Astrocyte of the spinal cord (primary cell): ENCODE data around the gene SAMM50.

Experiments used
- DNase-seq: peaks from one replicate; pipeline ENCODE4 v3.0.0; 2011; ENCODE audit warnings: low read depth, low spot score
- H3K4me3 ChIP-seq: 2 replicates; pipeline ENCODE4 v1.5.1; 2011; ENCODE audit warnings: low read depth, mild to moderate bottlenecking, low read length, moderate library complexity
- in situ Hi-C: cut with HindIII; loops from 2 replicates; pipeline ENCODE4 v1.10.0; 2017; ENCODE audit warnings: low sequenced_read_pairs
- TF ChIP-seq, protein P1 (sequence below): IDR thresholded peaks from 2 replicates; pipeline ENCODE4 v1.5.1; 2012; ENCODE audit warnings: low read depth, mild to moderate bottlenecking, low read length, inconsistent platforms

SAMM50 gene

DNA sequence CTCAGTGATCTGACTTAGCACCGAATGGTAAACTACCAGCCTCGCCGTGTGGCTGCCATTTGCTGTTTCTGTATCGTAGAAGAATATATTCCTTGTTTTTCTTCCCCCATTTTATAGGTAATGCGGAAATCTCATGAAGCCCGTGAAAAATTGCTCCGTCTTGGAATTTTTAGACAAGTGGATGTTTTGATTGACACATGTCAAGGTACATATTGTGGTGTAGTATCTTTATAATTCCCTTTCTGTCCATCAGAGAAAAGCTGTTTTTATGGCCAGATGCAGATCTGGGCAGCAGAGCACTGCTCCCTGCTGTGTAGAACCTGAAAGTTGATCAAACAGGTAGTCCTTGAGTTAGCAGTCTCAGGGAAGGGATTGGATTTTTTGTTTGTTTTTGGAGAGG lies 13.4 kb downstream of the SAMM50 start:
- DNase-seq = no peak
- in situ Hi-C loops = no loop called here
- H3K4me3 ChIP-seq = no peak overlapping the region
- TF ChIP-seq, protein P1, sequence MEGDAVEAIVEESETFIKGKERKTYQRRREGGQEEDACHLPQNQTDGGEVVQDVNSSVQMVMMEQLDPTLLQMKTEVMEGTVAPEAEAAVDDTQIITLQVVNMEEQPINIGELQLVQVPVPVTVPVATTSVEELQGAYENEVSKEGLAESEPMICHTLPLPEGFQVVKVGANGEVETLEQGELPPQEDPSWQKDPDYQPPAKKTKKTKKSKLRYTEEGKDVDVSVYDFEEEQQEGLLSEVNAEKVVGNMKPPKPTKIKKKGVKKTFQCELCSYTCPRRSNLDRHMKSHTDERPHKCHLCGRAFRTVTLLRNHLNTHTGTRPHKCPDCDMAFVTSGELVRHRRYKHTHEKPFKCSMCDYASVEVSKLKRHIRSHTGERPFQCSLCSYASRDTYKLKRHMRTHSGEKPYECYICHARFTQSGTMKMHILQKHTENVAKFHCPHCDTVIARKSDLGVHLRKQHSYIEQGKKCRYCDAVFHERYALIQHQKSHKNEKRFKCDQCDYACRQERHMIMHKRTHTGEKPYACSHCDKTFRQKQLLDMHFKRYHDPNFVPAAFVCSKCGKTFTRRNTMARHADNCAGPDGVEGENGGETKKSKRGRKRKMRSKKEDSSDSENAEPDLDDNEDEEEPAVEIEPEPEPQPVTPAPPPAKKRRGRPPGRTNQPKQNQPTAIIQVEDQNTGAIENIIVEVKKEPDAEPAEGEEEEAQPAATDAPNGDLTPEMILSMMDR = no peak

DNA sequence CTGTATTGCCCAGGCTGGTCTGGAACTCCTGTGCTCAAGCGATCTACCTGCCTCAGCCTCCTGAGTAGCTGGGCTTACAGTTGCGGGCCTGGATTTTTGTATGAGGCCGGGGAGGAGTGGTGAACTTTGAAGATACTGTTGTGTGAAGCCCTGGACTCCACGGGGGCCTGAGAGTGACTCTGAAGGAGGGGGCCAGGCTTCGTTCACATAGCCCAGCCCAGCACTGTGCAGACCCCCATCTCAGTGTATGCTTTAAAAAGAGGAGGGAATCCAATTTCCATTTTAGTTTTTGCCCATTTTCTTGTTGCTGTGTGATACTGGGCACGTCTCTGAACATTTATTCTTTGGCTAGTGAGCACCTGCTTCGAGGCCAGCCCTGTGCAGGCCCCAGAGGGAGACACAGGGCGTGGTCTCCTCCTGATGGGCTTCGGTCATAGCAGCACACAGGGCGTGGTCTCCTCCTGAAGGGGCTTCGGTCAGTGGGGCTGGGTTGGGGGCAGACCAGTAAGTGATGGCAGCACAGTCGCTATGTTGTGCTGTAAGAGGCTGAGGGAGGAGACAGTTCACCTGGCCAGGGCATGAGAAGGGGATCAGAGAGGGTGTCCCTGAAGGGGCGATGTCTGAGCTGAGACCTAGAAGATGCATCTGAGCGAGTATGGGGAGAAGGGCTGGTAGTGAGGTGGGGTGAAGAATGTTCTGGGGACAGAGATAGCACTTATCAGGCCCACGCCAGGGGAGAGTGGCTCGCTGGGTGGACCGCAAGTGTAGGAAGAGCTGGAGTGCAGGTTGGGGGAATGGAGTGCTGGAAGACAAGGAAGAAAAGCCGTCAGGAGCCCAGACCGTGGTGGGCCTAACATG lies 14.0 kb downstream of the SAMM50 start:
- TF ChIP-seq, protein P1 = no peak
- in situ Hi-C loops = no loop called here

DNA sequence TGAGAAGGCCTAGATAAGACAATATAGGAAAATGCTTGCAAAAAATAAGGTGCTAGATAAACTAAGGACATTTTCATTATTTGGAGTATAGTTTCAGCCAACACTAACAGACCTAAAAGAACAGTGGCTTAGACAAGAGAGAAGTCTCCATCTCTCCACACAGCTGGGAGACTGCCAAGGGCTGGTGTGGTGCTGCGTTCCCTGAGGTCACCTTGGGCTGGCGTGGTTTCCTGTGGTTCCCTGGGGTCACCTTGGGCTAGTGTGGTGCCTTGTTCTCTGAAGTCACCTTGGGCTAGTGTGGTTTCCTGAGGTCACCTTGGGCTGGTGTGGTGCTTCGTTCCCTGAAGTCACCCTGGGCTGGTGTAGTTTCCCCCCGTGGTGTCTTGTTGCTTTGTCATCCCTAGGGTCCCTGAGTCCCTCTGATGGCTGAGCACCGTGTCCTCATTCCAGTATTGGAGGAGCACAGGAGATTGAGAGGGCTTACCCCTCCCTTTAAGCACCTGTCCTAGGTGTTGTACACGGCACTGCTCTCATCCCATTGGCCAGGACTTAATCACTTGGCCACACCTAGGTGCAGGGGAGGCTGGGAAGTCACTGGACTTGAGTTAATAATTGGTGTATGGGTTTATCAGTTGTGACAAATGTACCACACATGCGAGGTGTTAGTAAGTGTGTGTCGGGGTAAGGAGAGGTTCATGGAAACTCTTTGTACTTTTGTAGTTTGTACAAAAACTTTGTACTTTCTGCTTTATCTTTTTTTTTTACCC lies 14.9 kb downstream of the SAMM50 start:
- H3K4me3 ChIP-seq = no peak overlapping the region
- DNase-seq = no peak
- in situ Hi-C loops = no loop called here
- TF ChIP-seq, protein P1 = no peak

More for the DNA sequence above, 14.0 kb downstream of the SAMM50 start:
- DNase-seq = no peak
- no peak overlapping the region for H3K4me3 ChIP-seq

DNA sequence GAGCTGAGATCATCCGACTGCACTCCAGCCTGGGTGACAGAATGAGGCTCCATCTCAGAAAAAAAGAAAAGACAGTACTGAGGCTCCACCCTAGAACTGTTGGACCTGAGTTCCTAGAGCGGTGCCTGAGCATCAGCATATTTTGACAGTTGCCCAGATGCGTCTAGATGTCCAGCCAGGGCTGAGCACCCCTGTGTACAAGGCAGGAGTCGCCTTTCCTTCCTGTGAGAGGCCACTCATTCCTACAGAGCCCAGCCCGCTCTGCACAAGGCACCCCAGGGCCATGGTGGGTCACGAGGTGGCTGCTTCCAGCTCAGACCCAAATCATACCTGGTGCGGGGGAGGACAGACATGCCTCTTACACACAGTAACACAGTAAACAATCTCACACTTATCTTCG lies 15.9 kb downstream of the SAMM50 start:
- no peak overlapping the region for H3K4me3 ChIP-seq
- TF ChIP-seq, protein P1 = no peak
- no peak for DNase-seq
- in situ Hi-C loops = no loop called here

DNA sequence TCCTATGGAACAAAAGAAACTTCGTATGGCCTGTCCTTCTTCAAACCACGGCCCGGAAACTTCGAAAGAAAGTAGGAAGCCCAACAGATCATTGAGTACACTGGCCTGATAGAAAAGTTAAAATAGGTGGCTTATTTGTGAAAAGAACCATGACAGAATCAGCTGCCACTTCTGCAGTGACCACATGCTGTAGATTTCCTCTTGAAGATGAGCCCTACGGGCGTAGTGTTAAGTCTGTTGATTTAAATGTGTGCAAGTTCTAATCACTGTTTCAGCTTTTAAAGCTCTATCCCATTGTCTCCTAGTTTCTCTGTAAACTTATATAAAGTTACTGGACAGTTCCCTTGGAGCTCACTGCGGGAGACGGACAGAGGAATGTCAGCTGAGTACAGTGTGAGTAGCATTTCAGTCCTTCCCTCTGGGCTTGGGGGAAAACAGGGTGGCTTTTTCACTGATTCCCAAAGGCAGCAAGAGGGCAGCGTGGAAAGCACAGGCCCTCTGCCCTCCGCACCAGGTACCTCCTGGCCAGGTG lies 17.8 kb downstream of the SAMM50 start:
- DNase-seq = no peak
- H3K4me3 ChIP-seq = no peak overlapping the region
- in situ Hi-C loops = no loop called here
- TF ChIP-seq, protein P1 = no peak

DNA sequence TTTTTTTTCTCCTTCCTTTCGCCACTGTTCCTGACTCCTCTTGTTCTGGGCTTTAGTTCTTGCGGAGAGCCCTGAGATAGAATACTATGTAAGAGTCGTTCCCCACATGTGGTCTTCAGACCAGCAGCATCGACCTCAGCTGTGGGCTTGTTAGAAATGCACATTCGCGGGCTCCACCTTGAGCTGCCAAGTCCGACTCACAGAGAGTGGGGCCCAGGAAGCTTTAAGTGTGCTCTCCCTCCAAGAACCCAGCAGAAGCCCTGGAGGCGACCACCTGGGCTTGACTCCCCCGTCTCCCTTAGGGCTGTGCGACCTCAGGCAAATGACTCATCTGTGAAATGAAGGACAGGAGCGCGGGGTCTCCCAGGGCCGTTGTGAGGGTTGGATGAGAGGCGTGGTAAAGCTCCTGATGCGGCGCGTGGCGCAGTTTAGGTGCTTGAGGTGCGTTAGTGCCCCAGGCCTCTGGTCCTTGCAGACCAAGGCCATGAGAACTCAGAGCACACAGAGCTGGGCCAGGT lies 18.8 kb downstream of the SAMM50 start:
- in situ Hi-C loops = no loop called here
- TF ChIP-seq, protein P1 = no peak
- DNase-seq = no peak

More for the DNA sequence above, 18.8 kb downstream of the SAMM50 start:
- H3K4me3 ChIP-seq = no peak overlapping the region
